Adrenal gland (tissue), 12 donors: ENCODE data around the gene TPK1. TPM values are rescaled to one million over a fixed set of nuclear protein-coding genes. Genes with fewer than 3 reads are reported as not detected.

ENCODE experiments used
- DNase-seq, 7 donors: peaks; one replicate each; pipeline ENCODE4 v3.0.0-alpha.2; 2019 to 2020
- H3K27ac ChIP-seq, 5 donors: fragments of 200-600 bp; sonication (generic) in 4 of 5; 1 replicate in 3 of 5; 2 replicates in 2 of 5; pipeline versions ENCODE4 v1.5.1 to v1.8.0; 2016 to 2020; ENCODE audit warnings: mild to moderate bottlenecking in 1 of 5
- H3K27me3 ChIP-seq: fragments of 200-600 bp; 2 replicates; pipeline ENCODE4 v1.8.0; 2021
- H3K36me3 ChIP-seq, 2 donors: fragments of 200-600 bp; replicated peaks in 1 of 2; 1 replicate in 1 of 2; 2 replicates in 1 of 2; pipeline versions ENCODE4 v1.5.1 to v1.8.0; 2018 to 2022
- H3K4me1 ChIP-seq, 2 donors: fragments of 200-600 bp; replicated peaks in 1 of 2; 1 replicate in 1 of 2; 2 replicates in 1 of 2; pipeline versions ENCODE4 v1.5.1 to v1.8.0; 2018 to 2021
- H3K4me3 ChIP-seq, 4 donors: fragments of 200-600 bp; sonication (generic) in 3 of 4; one replicate each; pipeline ENCODE4 v1.5.1; 2016 to 2018
- H3K9me3 ChIP-seq, 3 donors: fragments of 200-600 bp; sonication (generic) in 1 of 3; replicated peaks in 1 of 3; 1 replicate in 2 of 3; 2 replicates in 1 of 3; pipeline versions ENCODE4 v1.5.1 to v1.8.0; 2016 to 2021
- CTCF ChIP-seq, 6 experiments: fragments of 450-650 bp in 4 of 6; fragments of 200-600 bp in 2 of 6; sonication (generic) in 1 of 6; IDR thresholded peaks; 1 replicate in 5 of 6; 2 replicates in 1 of 6; pipeline versions ENCODE4 v1.5.1 to v1.8.0; 2016 to 2021; ENCODE audit warnings: antibody characterized with exemption in 6 of 6, mild to moderate bottlenecking in 2 of 6, moderate library complexity in 1 of 6
- POLR2A ChIP-seq, 2 donors: fragments of 450-650 bp; IDR thresholded peaks; one replicate each; pipeline ENCODE4 v1.6.1; 2017; ENCODE audit warnings: antibody characterized with exemption in 2 of 2, mild to moderate bottlenecking in 2 of 2, moderate library complexity in 1 of 2
- WGBS, 4 donors: extraction: QIAGEN DNeasy Blood & Tissue Kit in 2 of 4; methylation state at CpG; one replicate each; pipeline versions ENCODE4 v1.1.5 to v1.1.7; 2013 to 2017; 5-methylcytosine and 5-hydroxymethylcytosine counted together
- intact Hi-C, 2 donors: fragments of 100-400 bp; cut with DNase I; formaldehyde crosslinking; loops; one replicate each; pipeline versions ENCODE4 v1.14.1 to v1.15.0; 2022 to 2023
- polyA plus RNA-seq, 3 donors: library from polyadenylated mRNA; stranded (reverse); fragments of 200-250 nt in 2 of 3; fragments of 350-450 nt in 1 of 3; fragmentation: Illumina TruSeq in 1 of 3; extraction: RNeasy Lipid Tissue Mini Kit (QIAGEN cat#74804) in 1 of 3; gene quantifications; one replicate each; pipeline ENCODE4 v1.2.3, GENCODE V29; 2013 to 2014
- total RNA-seq, 9 donors: library from RNA; depleted of rRNA in 4 of 9; stranded (reverse); fragments of >200 nt in 4 of 9; fragments of 120-200 nt in 1 of 9; fragmentation: NEBNext Ultra II Directional in 1 of 9; extraction: Animal tissue kit (Norgen Biotek cat#: 25700) in 1 of 9; gene quantifications; one replicate each; pipeline versions ENCODE4 v1.1.0 to v1.2.4, GENCODE V29; 2013 to 2023
- donor health status: healthy with polysubstance abuse.
- donor health status: Bipolar disorder and iron deficiency.
- donor health status: DM: yes; HTN: yes; CAD: no.
- donor health status: DM: no; HTN: no; CAD: no.
- donor health status: DM: no; HTN: no; CAD: no.
- donor health status: DM: yes; HTN: yes; CAD: no.

The TPK1 gene
- total and polyA plus RNA-seq, 12 donors = 3.7 to 10.6 (median 9.6) TPM

GRCh38 chr7:144659211-144659610, 176.6 kb downstream of the TPK1 start:
- Histone ChIP-seq H3K4me3 (no peak overlapping the region), H3K9me3 (no peaks in the 10 kb centered on the region), H3K27ac (no peak overlapping the region), H3K36me3 (no peaks in the 10 kb centered on the region), H3K27me3 (no peaks in the 10 kb centered on the region), H3K4me1 (no peaks in the 10 kb centered on the region)
- TF ChIP-seq CTCF (IDR thresholded peaks at IDR 0.05) (no peak), POLR2A (IDR thresholded peaks at IDR 0.05) (no peak)
- intact Hi-C loops = no loop called here
- WGBS, 4 donors = 70 to 83% (median 81%) methylated on average over 9 of the region's 9 CpGs
- DNase-seq = no peak

- no peak overlapping the region for H3K4me3 ChIP-seq
- no peaks in the 10 kb centered on the region for H3K36me3 ChIP-seq
- no peaks in the 10 kb centered on the region for H3K9me3 ChIP-seq
- TF ChIP-seq CTCF (IDR thresholded peaks at IDR 0.05) = no peak
- no peak for TF ChIP-seq POLR2A (IDR thresholded peaks at IDR 0.05)
- H3K27ac ChIP-seq = no peak overlapping the region
- no peaks in the 10 kb centered on the region for H3K4me1 ChIP-seq
- intact Hi-C loops = no loop called here
- WGBS, 4 donors = 60 to 74% (median 66%) methylated on average over 6 of the region's 6 CpGs
- DNase-seq = no peak
- H3K27me3 ChIP-seq = no peaks in the 10 kb centered on the region
Measured at GRCh38 chr7:144656965-144657517, 178.8 kb downstream of the TPK1 start.

- H3K4me3 ChIP-seq = no peak overlapping the region
- intact Hi-C loops = no loop called here
- H3K4me1 ChIP-seq = no peaks in the 10 kb centered on the region
- no peaks in the 10 kb centered on the region for H3K36me3 ChIP-seq
- no peaks in the 10 kb centered on the region for H3K27me3 ChIP-seq
- no peaks in the 10 kb centered on the region for H3K9me3 ChIP-seq
- TF ChIP-seq CTCF (IDR thresholded peaks at IDR 0.05) = no peak
- no peak for TF ChIP-seq POLR2A (IDR thresholded peaks at IDR 0.05)
- 62 to 71% (median 70%) methylated on average over 5 of the region's 5 CpGs for WGBS, 4 donors
- no peak for DNase-seq
- no peak overlapping the region for H3K27ac ChIP-seq
Measured at GRCh38 chr7:144653449-144653848, 182.4 kb downstream of the TPK1 start.

- 94 to 98% (median 96%) methylated on average over 7 to 24 of the region's 24 CpGs; no CpG with 5 or more reads in 1 of the 4 donors for WGBS, 4 donors
- no peak overlapping the region for H3K4me3 ChIP-seq
- TF ChIP-seq CTCF (IDR thresholded peaks at IDR 0.05) (no peak), POLR2A (IDR thresholded peaks at IDR 0.05) (no peak)
- no peaks in the 10 kb centered on the region for H3K9me3 ChIP-seq
- H3K36me3 ChIP-seq = no peaks in the 10 kb centered on the region
- H3K27ac ChIP-seq = no peak overlapping the region
- H3K27me3 ChIP-seq = no peaks in the 10 kb centered on the region
- no peaks in the 10 kb centered on the region for H3K4me1 ChIP-seq
- intact Hi-C loops = no loop called here
- no peak for DNase-seq
Measured at GRCh38 chr7:144650439-144650838, 185.4 kb downstream of the TPK1 start.
